NCI-H526 (cell line): ENCODE data around the gene BCAR3.

ENCODE experiments used
- DNase-seq, 2 experiments: peaks; one replicate each; lab custom pipeline; 2025; lab: John Stamatoyannopoulos, UW

Gene BCAR3

DNA sequence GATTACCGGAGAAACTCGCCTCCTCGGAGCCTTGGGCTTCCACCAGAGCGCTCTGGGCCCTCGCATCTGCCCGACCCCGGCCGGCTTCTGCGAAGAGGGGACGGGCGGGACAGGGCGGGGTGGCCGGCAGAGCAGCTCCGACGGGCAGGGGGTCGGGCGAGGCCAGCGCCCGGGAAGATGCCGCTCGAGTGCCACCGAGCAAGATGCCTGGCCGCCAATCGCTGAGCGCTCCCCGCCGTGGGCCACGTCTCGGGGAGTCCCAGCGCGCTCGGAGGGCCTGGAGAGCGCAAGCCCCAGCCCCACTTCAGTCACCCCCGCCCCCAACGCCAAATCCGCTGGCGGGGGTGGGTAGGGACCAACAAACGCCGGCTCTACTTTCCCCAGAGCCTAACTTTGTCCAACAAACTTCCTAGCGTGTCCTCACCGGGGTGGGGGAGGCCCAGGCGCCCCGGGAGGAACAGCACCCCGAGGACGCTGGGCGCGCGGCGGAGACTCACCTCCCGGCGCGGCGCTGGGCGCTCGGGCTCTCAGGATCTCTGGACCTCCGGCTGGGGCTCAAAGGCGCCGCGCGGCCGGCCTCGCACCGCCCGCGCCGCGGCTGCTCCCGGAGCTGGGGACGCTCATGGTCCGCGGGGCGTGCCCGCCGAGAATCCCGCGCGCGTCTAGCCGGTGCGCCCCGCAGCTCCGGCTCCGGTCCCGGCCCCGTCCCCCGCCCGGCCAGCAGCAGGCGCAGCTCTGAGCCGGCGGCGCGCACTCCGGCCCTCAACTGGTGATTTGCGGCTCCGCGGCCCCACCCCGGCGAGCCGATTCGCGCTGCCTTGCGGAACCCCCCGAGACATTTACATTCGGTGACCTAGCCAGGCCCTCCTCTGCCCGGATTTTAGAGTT is at the start of gene BCAR3:
TSS of gene BCAR3 (minus strand) at position 737 of the 888 bp plus-strand sequence. CDS start 6,907 bp downstream, outside the sequence.
- peak in 1 of 2 experiments; percentile 76 for DNase-seq

DNA sequence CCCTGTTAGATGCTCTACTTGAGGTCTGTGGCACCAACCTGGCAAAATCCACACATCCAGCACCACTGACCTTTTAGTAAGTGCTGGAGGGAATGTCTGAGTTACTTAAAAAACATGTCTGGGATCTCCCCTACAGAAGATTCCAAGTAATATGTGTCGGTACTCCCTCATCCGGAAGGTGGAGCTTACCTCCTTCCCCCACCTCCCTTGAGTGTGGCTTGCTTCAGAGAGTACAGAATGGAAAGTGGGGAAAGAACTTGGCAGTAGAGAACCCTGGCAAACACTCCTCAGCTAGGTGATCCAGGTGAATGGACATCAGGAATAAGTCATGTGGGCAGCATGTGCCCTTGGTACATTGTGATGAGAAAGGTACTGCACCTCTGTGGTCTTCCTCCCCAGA is 49.0 kb upstream of the BCAR3 start:
- no peak for DNase-seq

DNA sequence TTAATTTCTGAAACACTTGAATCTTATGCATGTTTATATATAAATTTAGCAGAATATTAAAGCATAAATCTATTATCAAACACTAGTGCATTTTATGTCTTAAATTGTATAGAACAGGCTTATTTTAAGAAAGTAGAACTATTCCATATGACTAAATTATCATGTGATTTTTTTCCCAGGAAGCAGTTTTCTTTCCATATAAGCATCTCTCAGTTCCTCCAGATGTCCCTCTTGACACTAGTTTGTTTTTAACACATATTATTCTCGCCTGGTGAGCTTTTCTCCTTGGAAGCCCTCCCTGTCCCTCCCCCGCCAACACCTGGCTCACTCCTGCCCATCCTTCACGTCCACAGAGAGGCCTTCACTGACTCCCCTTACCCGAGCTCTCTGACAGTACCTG is 48.3 kb upstream of the BCAR3 start:
- DNase-seq, result no peak

DNA sequence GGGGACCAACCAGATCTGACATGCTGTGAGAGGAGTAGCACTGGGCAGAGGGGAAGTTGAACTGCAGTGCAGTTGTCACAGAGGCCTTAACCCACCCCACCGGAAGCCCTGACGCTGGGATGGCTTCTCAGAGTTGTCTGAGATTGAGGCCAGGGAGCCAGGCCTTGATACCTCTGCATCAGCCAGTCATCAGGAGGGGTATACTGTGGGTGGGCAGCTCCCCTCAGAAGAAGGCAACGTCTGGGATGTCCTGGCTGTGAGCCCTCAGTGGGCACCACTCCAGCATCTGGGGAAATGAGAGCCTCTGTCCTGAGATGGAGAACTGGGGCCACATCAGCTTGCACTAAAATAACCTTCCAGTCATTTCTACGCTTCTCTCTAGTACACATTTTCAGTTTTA is 47.9 kb upstream of the BCAR3 start:
- no peak for DNase-seq

DNA sequence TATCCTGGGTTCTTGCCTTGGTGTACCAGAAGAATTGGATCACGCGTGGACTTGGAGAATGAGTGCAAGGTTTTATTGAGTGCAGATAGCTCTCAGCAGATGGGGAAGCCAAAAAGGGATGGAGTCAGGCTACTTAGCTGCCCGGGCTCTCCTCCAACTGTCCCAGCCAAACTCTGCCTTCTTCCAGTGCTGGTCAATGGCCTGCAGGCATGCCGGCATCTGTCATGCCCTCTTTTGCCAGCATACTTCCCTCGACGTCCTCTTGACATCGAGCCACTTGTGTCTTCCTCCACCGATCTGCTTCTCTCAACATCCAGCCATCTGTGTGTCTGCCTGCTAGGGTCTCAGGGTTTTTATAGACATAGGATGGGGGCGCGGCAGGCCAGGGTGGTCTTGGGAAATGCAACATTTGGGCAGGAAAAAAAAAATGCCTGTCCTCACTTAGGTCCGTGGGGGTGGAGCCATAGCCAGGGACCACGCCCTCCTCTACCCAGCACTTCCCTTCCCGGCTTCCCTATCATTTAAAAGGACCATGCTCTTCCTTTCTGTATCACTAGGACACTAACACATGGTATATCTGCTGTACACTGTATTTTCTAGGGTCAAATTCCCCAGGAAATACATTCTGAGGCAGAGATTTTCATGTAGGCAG is 47.0 kb upstream of the BCAR3 start:
- no peak for DNase-seq

DNA sequence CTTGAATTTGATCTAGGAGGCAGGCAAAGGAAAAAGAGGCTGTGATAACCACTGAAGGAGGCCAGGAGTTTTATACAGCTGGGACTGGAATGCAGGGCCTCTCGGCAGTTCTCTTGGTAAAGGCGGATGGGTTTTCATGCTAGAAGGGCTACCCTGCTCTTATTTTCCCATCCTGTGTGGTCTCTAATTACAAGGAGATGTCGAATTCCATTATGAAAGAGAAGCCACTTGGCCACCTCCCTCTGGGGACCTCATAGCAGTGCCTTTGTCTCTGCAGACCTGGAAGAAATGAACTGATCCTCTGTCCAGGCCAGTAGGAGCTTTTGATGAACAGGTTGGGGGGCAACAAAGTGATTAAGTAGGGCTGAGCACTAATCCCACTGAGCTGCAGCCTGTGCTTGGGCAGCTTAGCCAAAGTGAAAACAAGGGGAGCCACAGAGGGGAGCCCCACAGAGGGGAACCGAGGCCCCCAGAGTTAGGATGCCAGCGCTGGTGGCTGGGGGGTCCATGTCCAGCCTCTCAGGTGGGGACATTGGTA is 42.2 kb upstream of the BCAR3 start:
- DNase-seq, result no peak

DNA sequence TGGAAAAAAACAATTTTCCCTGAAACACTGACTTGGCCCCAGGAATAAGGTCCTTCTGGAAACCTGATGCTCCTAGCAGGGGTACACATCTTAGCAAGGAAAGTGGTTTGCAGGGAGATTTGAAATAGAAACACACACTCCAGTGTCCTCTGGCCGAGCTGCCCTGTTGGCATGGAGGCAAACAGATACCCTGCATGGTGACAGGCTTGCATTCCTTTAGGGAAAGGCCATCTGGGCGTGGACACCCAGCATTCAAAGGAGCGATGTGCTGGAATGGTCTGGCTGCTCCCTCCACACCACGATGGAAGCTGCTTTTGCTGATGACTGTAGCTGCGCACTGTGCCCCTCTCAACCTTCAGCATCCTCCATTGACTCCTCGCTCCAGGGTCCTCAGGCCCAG is 41.5 kb upstream of the BCAR3 start:
- no peak for DNase-seq

DNA sequence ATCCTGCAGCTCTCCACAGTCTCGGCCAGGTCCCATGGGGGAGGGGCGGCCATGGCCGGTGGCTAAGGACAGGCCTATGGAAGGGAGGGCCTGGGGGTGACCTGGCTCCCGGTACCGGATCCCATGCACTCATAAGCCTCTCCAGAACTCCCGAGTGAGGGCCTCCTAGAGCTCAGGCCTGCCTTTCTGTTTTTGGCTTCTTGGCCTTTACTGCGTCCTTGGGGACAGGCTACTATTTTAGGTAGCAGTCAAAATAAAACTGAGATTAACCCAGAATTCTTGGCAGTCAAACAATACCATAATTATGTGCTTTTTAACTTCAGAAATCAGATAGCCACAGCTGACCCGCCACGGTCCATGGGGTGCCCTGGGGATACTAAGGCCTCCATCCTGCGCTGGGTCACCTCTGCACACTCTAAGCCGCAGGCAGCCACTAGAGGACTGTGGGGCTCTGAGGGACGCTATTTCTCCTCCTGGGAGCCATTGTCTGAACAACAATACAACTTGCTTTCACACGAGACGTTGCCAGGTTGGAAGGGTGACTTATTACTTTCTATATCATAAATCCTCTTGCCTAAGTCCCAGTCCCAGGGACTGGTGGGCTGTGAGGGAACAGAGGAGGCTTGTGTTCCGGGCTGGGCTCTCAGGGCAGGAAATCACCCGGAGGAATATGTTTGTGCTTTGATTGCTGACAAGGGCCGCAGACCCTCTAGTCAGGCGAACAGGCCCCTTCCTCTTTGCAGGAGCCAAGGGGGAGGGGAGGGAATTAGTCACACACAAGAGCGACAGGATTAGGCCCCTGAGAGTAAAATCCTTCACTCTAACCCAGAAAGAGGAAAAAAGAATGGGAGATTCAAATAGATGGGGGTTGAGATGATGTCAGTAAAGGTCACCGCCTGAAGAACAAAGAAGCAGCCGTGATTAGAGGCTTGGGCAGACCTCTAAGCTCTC is 40.7 kb upstream of the BCAR3 start:
- no peak for DNase-seq

DNA sequence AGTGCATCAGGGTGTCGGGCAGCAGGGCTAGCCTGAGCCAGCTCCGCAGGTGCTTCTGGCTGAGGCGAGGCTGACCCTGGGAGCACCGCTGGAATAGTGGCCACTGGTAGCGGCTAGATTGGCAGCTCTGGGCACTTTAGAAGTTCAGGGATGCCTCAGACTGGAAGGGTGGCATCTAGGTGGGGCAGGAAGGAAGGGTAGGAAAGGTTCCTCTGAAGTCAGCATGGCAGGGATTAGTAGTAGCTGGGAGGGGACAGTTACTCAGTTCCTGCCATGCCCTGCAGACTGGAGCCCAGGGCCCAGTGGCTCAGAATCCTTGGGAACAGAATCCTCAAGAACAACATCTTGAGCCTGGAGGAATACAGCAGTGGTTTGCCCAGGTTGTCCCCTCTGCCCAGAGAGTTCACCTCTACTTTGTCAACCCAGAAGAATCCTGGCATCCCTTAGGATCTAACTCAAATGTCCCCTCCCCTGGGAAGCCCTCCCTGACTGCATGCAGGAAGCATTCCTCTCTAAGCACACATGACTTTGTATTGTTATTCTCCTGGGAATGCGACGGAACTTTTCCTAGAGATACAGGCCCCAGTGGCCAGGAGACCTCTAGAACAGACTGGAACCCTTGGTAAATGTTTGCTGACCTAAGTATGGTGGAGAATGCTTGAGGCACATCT is 39.5 kb upstream of the BCAR3 start:
- no peak for DNase-seq

DNA sequence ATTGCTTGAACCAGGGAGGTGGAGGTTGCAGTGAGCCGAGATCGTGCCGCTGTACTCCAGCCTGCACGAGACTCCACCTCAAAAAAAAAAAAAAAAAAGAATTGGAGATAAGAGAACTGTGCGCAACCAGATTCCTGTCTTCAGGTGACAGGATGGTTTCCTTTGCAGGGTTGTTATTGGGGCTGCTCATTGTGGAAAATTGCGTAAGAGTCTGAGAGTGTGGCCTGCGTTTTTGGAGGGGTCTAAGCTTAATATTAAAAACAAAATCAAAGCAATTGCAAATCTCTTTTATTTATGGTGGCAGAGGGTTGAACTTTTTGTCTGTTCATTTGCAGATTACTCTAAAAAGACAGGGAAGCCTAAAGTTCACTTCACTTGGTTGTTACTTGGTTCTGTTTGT is 36.0 kb upstream of the BCAR3 start:
- DNase-seq, result no peak

DNA sequence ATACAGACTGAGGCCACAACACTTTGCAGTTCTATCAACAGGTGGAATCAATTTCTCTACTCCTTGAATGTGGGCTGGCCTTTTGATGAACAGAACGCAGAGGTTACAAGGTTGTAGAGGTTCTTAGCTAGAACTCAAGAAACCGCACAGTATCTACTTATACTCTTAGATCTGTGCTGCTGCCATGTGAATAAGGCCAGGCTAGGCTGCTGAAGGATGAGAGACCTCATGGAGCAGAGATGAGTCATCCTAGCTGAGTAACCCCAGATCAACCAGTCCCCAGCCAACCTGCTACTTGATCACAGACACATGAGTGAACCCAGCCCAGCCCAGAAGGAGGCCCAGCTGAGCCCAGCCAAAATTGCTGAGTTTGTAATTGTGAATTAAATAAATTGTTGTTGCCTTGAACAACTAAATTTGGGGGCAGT is 35.3 kb upstream of the BCAR3 start:
- DNase-seq, result no peak

DNA sequence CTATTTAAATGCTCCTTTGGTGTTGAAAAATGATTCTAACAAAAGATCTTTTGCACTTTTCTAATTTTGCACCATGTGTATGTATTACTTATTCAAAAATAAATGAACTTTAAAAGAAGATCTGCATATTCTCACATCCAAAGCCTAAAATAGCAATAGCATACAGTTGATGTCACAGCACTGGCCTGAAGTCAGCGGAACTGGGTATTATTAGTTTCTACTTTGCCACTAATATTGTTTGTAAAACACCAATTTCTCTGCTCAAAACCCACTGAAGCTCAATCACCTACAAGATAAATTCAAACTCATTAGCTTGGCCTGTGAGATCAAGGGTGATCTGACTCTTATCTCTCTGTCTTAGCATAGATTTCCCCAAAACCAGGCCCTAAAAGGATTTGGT is 34.5 kb upstream of the BCAR3 start:
- no peak for DNase-seq

DNA sequence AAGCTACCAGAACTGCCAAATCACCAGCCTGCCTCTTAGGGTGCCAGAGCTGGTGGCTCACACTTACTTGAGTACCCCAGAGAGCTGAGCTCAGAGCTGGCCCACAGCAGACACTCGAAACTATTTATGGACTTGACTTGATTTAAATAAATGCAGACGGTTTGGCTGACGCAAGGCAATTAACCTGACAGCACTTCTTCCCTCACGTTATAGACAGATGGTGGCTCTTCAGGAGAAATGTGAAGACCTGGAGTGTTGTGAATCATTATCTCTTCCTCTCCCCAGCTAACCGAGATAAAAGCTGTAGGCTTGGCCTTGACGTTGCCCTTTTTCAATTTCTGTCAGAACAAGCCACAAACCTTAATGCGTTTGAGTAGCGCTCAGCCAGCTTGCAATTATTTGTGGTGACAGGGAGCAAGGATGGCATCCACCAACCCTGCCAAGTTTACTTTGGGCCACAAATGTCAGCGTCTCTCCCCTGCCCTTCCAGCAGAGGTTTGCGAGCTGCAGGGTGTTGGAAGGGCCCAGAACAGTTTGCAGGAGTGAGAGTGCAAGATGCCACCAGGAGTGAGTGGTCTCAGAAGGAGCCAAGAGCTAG is 34.0 kb upstream of the BCAR3 start:
- DNase-seq, result peak; percentile 32 to 37

DNA sequence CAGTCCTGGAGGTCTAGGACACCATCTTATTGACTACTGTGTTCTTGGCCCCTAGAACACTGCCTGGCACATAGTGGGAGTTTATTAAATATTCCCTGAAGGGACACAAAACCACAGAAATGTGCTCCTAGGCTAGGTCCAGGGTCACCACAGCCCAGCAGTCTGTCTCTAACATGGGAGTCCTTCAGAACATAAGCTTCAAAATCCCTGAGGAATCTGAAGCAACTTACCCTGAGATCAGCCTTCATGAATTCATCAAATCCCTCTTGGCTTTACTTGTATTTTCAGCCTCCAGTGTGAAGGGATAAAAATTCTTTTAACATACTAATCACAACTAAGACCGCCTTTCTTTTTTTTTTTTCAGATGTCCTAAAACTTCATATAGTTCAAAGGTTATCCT is 32.7 kb upstream of the BCAR3 start:
- no peak for DNase-seq

DNA sequence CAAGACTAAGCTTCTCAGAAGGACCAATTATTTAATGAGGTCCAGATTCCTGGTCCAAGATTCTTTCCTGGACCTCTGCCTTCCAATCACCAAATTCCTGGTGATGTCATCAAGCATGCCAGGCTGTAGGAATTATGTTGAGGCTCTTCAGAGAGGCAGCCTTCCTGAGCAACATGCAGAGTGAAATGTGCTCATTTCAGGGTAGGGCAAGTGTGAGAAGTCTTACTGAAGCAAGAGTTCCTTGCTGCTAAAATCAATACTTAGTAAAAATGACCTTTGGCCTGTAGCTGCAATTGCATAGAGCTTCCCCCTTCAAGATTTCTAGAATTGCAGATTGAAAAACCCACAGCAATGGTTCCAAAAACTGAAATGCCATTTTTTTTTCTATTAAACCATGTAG is 31.7 kb upstream of the BCAR3 start:
- DNase-seq, result no peak

DNA sequence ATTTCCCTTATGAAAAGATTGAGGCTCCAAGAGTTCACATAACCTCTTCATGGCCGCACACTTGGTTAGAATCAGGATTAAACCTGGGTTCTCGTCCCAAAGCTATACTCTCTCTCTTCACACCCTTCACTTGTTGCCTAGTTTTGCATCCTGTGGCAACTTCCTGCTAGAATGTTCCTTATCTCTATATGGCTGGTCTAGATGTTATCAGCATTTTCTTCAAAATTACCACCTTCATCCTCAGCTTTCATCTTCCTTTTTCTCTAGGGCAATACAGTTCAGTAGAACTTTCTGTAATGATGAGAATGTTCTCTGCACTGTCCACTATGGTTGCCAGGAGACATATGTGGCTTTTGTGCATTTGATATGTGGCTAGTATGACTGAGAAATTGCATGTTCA is 31.1 kb upstream of the BCAR3 start:
- DNase-seq, result no peak

DNA sequence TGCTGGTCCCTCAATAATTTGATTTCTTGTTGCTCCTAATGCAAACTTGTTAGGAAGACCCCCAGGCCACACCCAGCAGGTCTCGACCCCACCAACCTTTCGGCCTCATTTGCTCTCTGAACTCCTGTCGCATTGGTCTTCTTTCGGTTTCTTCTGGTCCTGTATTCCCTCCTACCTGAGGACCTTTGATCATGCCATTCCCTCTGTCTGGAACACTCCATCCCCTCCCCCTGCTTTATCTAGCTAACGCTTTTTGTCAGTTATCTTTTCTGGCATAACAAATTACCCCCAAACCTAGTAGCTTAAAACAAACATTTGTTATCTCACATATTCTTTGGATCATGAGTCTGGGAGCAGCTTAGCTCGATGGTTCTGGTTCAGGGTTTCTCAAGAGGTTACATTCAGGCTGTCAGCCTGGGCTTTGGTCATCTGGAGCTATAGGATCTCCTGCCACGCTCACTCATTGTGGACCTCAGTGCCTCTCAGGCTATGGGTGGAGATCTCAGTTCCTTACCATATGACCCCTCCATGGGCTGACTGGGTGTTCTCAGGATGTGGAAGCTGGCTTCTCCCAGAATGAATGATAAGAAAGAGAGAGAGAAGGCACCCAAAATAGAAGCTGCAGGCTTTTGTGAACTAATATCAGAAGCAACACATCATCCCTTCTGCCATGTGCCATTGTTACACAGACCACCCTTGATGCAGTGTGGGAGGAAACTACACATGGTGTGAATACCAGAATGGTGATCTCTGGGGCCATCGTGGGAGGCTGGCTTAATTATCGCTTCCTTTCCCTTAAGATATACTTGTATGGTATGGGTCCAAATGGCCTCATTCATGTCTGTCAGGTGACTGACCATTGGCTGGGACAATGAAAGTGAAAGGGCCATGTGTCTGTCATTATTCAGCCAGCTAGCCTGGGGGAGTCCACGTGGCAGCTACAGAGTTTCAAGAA is 29.1 kb upstream of the BCAR3 start:
- DNase-seq, result no peak

DNA sequence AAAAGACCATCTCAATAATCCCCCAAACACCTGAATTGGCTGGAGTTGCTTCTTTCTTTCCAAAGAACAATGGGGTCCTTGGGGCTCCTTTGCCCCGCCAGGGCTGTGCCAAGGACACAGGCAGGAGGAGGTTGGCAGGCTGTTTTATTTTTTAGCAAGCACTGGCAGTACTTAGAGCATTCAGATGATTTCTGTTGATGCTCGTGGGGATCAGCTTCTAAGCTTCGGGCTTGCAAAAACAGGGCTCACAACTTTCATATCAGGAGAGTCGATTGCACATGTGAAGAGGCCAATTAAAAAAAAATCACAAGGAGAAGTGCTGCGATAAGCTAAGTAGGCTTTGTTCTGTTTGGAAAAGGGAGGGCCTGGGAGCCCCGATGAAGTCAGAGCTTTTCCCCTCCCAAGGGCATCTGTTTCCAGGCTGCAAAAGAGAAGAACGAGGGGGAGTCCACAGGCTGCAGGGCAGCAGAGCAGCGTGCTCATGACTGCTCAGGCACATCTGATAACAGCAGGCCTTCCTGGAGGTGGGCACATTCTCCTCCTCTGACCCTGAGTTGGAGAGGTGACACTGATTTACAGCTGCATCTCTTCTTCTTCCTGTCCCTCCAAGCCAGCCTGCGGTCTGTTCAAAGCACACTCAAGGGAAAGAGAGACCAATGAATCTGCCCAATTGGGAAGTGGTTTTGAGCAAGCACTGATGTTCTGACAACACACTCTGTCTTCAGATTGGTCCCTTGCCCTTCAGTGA is 27.3 kb upstream of the BCAR3 start:
- no peak for DNase-seq

DNA sequence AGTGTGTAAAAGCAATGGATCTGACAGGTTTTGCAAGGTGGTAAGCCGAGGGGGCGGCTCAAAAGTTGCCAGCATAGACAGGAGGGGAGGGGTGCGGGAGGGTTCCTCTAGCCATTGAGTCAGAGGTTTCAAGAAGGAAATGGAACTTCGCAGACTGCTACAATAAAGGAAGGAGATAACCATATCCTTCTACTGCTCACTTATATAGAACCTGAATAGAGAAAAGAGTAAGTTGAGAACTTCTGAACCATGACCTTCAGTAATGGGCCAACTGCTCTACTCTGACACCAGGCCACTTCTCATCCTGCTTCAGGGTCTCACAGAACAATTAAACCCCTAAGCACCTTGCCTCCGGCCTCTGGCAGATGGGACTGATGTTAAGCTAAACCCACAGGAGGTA is 26.3 kb upstream of the BCAR3 start:
- DNase-seq, result no peak
